Measurements from ENCODE around the gene CNNM4.

CNNM4 gene

GRCh38 chr2:96837575-96837974 is 76.9 kb downstream of the CNNM4 start:
- Histone ChIP-seq H3K9ac (ENCODE audit: low read depth, low read length) (no peak overlapping the region), H3K4me1 (ENCODE audit: insufficient read depth, low read length) (no peaks in the 10 kb centered on the region; the same call in 1 of the 2 replicates), H3K36me3 (ENCODE audit: insufficient read depth, low read length) (0 out of 2 replicates have a peak, but pooled peaks cover 3% of the 10 kb centered on the region), H3K9me3 (ENCODE audit: control insufficient read depth, insufficient read depth, low read length) (no peaks in the 10 kb centered on the region)

- no peak overlapping the region for H3K9ac ChIP-seq (ENCODE audit: low read depth, low read length)
- H3K36me3 ChIP-seq (ENCODE audit: insufficient read depth, low read length) = 0 out of 2 replicates have a peak, but pooled peaks cover 3% of the 10 kb centered on the region
- no peaks in the 10 kb centered on the region for H3K9me3 ChIP-seq (ENCODE audit: control insufficient read depth, insufficient read depth, low read length)
- no peaks in the 10 kb centered on the region; the same call in 1 of the 2 replicates for H3K4me1 ChIP-seq (ENCODE audit: insufficient read depth, low read length)
Measured at GRCh38 chr2:96838345-96839292, 77.9 kb downstream of the CNNM4 start.

- Histone ChIP-seq H3K36me3 (ENCODE audit: insufficient read depth, low read length) (0 out of 2 replicates have a peak, but pooled peaks cover 3% of the 10 kb centered on the region), H3K9me3 (ENCODE audit: control insufficient read depth, insufficient read depth, low read length) (no peaks in the 10 kb centered on the region), H3K9ac (ENCODE audit: low read depth, low read length) (no peak overlapping the region), H3K4me1 (ENCODE audit: insufficient read depth, low read length) (no peaks in the 10 kb centered on the region; the same call in 1 of the 2 replicates)
Measured at GRCh38 chr2:96839293-96839874, 78.7 kb downstream of the CNNM4 start.

- H3K9me3 ChIP-seq (ENCODE audit: control insufficient read depth, insufficient read depth, low read length) = no peaks in the 10 kb centered on the region
- H3K36me3 ChIP-seq (ENCODE audit: insufficient read depth, low read length) = no peaks in the 10 kb centered on the region
- no peak overlapping the region for H3K9ac ChIP-seq (ENCODE audit: low read depth, low read length)
- no peaks in the 10 kb centered on the region; the same call in 1 of the 2 replicates for H3K4me1 ChIP-seq (ENCODE audit: insufficient read depth, low read length)
Measured at GRCh38 chr2:96839875-96840850, 79.5 kb downstream of the CNNM4 start.

- Histone ChIP-seq H3K4me1 (ENCODE audit: insufficient read depth, low read length) (no peaks in the 10 kb centered on the region; the same call in 1 of the 2 replicates), H3K9ac (ENCODE audit: low read depth, low read length) (no peak overlapping the region), H3K9me3 (ENCODE audit: control insufficient read depth, insufficient read depth, low read length) (no peaks in the 10 kb centered on the region), H3K36me3 (ENCODE audit: insufficient read depth, low read length) (no peaks in the 10 kb centered on the region)
Measured at GRCh38 chr2:96841701-96842495, 81.2 kb downstream of the CNNM4 start.

- no peak overlapping the region for H3K9ac ChIP-seq (ENCODE audit: low read depth, low read length)
- H3K4me1 ChIP-seq (ENCODE audit: insufficient read depth, low read length) = no peaks in the 10 kb centered on the region; the same call in 1 of the 2 replicates
- H3K9me3 ChIP-seq (ENCODE audit: control insufficient read depth, insufficient read depth, low read length) = no peaks in the 10 kb centered on the region
- 0 out of 2 replicates have a peak, but pooled peaks cover 3% of the 10 kb centered on the region for H3K36me3 ChIP-seq (ENCODE audit: insufficient read depth, low read length)
Measured at GRCh38 chr2:96842600-96842999, 81.9 kb downstream of the CNNM4 start.

- Histone ChIP-seq H3K36me3 (ENCODE audit: insufficient read depth, low read length) (0 out of 2 replicates have a peak, but pooled peaks cover 4% of the 10 kb centered on the region), H3K4me1 (ENCODE audit: insufficient read depth, low read length) (no peaks in the 10 kb centered on the region; the same call in 1 of the 2 replicates)
Measured at GRCh38 chr2:96843538-96844268, 83.0 kb downstream of the CNNM4 start, which contains the start of gene ANKRD23. TSS of gene ANKRD23 (minus strand) at chr2:96844021. CDS start at chr2:96843992, 29 bp downstream.

GRCh38 chr2:96844405-96844808 is 83.7 kb downstream of the CNNM4 start:
- no peaks in the 10 kb centered on the region for H3K9me3 ChIP-seq (ENCODE audit: control insufficient read depth, insufficient read depth, low read length)
- 0 out of 2 replicates have a peak, but pooled peaks cover 4% of the 10 kb centered on the region for H3K36me3 ChIP-seq (ENCODE audit: insufficient read depth, low read length)
- no peaks in the 10 kb centered on the region; the same call in 1 of the 2 replicates for H3K4me1 ChIP-seq (ENCODE audit: insufficient read depth, low read length)
- no peak overlapping the region for H3K9ac ChIP-seq (ENCODE audit: low read depth, low read length)

More at GRCh38 chr2:96843538-96844268, 83.0 kb downstream of the CNNM4 start, which contains the start of gene ANKRD23:
- no peaks in the 10 kb centered on the region for H3K9me3 ChIP-seq (ENCODE audit: control insufficient read depth, insufficient read depth, low read length)
- H3K9ac ChIP-seq (ENCODE audit: low read depth, low read length) = no peak within 1 kb of the TSS

GRCh38 chr2:96846825-96847224 is 86.1 kb downstream of the CNNM4 start:
- Histone ChIP-seq H3K9me3 (ENCODE audit: control insufficient read depth, insufficient read depth, low read length) (no peaks in the 10 kb centered on the region), H3K36me3 (ENCODE audit: insufficient read depth, low read length) (0 out of 2 replicates have a peak, but pooled peaks cover 4% of the 10 kb centered on the region), H3K9ac (ENCODE audit: low read depth, low read length) (no peak overlapping the region), H3K4me1 (ENCODE audit: insufficient read depth, low read length) (no peaks in the 10 kb centered on the region; the same call in 1 of the 2 replicates)

- Histone ChIP-seq H3K9ac (ENCODE audit: low read depth, low read length) (no peak overlapping the region), H3K9me3 (ENCODE audit: control insufficient read depth, insufficient read depth, low read length) (no peaks in the 10 kb centered on the region), H3K4me1 (ENCODE audit: insufficient read depth, low read length) (no peaks in the 10 kb centered on the region; the same call in 1 of the 2 replicates), H3K36me3 (ENCODE audit: insufficient read depth, low read length) (0 out of 2 replicates have a peak, but pooled peaks cover 4% of the 10 kb centered on the region)
Measured at GRCh38 chr2:96847586-96847985, 86.9 kb downstream of the CNNM4 start.

GRCh38 chr2:96848264-96848663 is 87.6 kb downstream of the CNNM4 start:
- Histone ChIP-seq H3K9ac (ENCODE audit: low read depth, low read length) (no peak overlapping the region), H3K9me3 (ENCODE audit: control insufficient read depth, insufficient read depth, low read length) (no peaks in the 10 kb centered on the region), H3K4me1 (ENCODE audit: insufficient read depth, low read length) (no peaks in the 10 kb centered on the region), H3K36me3 (ENCODE audit: insufficient read depth, low read length) (0 out of 2 replicates have a peak, but pooled peaks cover 4% of the 10 kb centered on the region)

- 0 out of 2 replicates have a peak, but pooled peaks cover under 1% of the 10 kb centered on the region for H3K36me3 ChIP-seq (ENCODE audit: insufficient read depth, low read length)
- H3K9ac ChIP-seq (ENCODE audit: low read depth, low read length) = no peak overlapping the region
Measured at GRCh38 chr2:96852667-96853066, 92.0 kb downstream of the CNNM4 start.

More at GRCh38 chr2:96852667-96853066, 92.0 kb downstream of the CNNM4 start:
- no peaks in the 10 kb centered on the region for H3K9me3 ChIP-seq (ENCODE audit: control insufficient read depth, insufficient read depth, low read length)
- H3K4me1 ChIP-seq (ENCODE audit: insufficient read depth, low read length) = no peaks in the 10 kb centered on the region; the same call in 1 of the 2 replicates
